Esophagus squamous epithelium (tissue), 4 donors: ENCODE results near the gene GOLGA6D.

Source experiments
- POLR2A ChIP-seq, 4 donors: fragments of 450-650 bp; IDR thresholded peaks; one replicate each; pipeline ENCODE4 v1.6.1; 2017; ENCODE audit warnings: antibody characterized with exemption in 4 of 4, mild to moderate bottlenecking in 4 of 4, moderate library complexity in 3 of 4
- TF ChIP-seq, protein P1 (sequence below), 6 experiments: fragments of 450-650 bp in 4 of 6; fragments of 200-600 bp in 2 of 6; sonication (generic) in 2 of 6; IDR thresholded peaks; one replicate each; pipeline ENCODE4 v1.5.1; 2016 to 2019; ENCODE audit warnings: antibody characterized with exemption in 6 of 6, mild to moderate bottlenecking in 4 of 6, moderate library complexity in 4 of 6

- TF ChIP-seq POLR2A (IDR thresholded peaks at IDR 0.05), result no peak
- TF ChIP-seq, protein P1, sequence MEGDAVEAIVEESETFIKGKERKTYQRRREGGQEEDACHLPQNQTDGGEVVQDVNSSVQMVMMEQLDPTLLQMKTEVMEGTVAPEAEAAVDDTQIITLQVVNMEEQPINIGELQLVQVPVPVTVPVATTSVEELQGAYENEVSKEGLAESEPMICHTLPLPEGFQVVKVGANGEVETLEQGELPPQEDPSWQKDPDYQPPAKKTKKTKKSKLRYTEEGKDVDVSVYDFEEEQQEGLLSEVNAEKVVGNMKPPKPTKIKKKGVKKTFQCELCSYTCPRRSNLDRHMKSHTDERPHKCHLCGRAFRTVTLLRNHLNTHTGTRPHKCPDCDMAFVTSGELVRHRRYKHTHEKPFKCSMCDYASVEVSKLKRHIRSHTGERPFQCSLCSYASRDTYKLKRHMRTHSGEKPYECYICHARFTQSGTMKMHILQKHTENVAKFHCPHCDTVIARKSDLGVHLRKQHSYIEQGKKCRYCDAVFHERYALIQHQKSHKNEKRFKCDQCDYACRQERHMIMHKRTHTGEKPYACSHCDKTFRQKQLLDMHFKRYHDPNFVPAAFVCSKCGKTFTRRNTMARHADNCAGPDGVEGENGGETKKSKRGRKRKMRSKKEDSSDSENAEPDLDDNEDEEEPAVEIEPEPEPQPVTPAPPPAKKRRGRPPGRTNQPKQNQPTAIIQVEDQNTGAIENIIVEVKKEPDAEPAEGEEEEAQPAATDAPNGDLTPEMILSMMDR (IDR thresholded peaks at IDR 0.05), result no peak
These were observed 39.1 kb downstream of the GOLGA6D start for GRCh38 chr15:75321711-75322110.
